ENCODE results near the gene LCN6. TPM values are rescaled to one million over a fixed set of nuclear protein-coding genes. Genes with fewer than 3 reads are reported as not detected.

LCN6 gene
- total and polyA plus RNA-seq, 10 of the 15 experiments (the other 5 are each of a cell fraction or from before 2014, with no cell fraction given): not detected

- TF ChIP-seq ZBTB33 (IDR thresholded peaks at IDR 0.05): no peak
Measured at GRCh38 chr9:136757751-136758140, 9.4 kb upstream of the LCN6 start (continued).

GRCh38 chr9:136757328-136757727 is 9.0 kb upstream of the LCN6 start:
- Histone ChIP-seq H3K4me2 (ENCODE audit: control insufficient read depth, insufficient read depth) (no peak overlapping the region), H4K20me1 (ENCODE audit: control insufficient read depth, insufficient read depth) (no peaks in the 10 kb centered on the region), H3K9me3 (replicated peaks; ENCODE audit: control insufficient read depth, insufficient read depth, low read length) (peaks cover 21% of the 10 kb centered on the region), H2AFZ (ENCODE audit: control insufficient read depth, low read depth, low read length) (no peak overlapping the region), H3K79me2 (ENCODE audit: control insufficient read depth, insufficient read depth, low read length) (no peaks in the 10 kb centered on the region), H3K27me3 (replicated peaks in 1 of 2; ENCODE audit: control insufficient read depth in 2 of 2, insufficient read depth in 2 of 2, low read length in 1 of 2) (0 out of 4 replicates have a peak, but pooled peaks cover 0 to 2% of the 10 kb centered on the region in 2 experiments), H3K9ac (ENCODE audit: control insufficient read depth, insufficient read depth, low read length) (no peak overlapping the region), H3K27ac (ENCODE audit: control insufficient read depth, insufficient read depth) (no peak overlapping the region), H3K4me3 (no peak overlapping the region), H3K4me1 (ENCODE audit: control insufficient read depth, insufficient read depth, low read length) (no peaks in the 10 kb centered on the region), H3K36me3 (ENCODE audit: control insufficient read depth in 2 of 2, insufficient read depth in 2 of 2, low read length in 1 of 2) (no peaks in the 10 kb centered on the region)
- BruUV-seq (replicated peaks): no TSS peak
- POLR2A ChIA-PET: no interaction called here
- SMC1A ChIA-PET (ENCODE audit: uncharacterized antibody, unreplicated experiment): interaction anchor here (1.5 kb wide), 1 partner anchor 30 kb away, joined by 3 read pairs; no protein-coding TSS in a partner anchor
- ATAC-seq (peak; percentile 7), DNase-seq (ENCODE audit: low read depth, low spot score) (no peak), FAIRE-seq (no peak)
- intact Hi-C loops (cut with micrococcal nuclease; ENCODE audit: unreplicated experiment): no loop called here
- CTCF ChIA-PET: interaction anchor here (1.0 to 2.3 kb wide), 4 partner anchors 15 to 86 kb away, joined by 3 to 8 read pairs (median 4); no protein-coding TSS in a partner anchor
- in situ Hi-C loops (cut with MboI): no loop called here
- RAD21 ChIA-PET (ENCODE audit: unreplicated experiment): no interaction called here
- 20% methylated on average over 19 of the region's 20 CpGs for WGBS (ENCODE audit: insufficient coverage, insufficient replicate concordance, low lambda C conversion rate, missing lambda C conversion rate)
- TF ChIP-seq RUNX3 (IDR thresholded peaks at IDR 0.05; ENCODE audit: low read length) (no peak), PRDM15 (CRISPR knock-in tag; IDR thresholded peaks at IDR 0.05) (no peak), NR2C2 (IDR thresholded peaks at IDR 0.05; ENCODE audit: borderline replicate concordance, control insufficient read depth, insufficient read length, low read depth) (no peak), PKNOX1 (IDR thresholded peaks at IDR 0.05) (no peak), NR2C1 (IDR thresholded peaks at IDR 0.05) (no peak), GATAD2B (conservative IDR thresholded peaks at IDR 0.05; ENCODE audit: low read depth) (no peak), BCL3 (IDR thresholded peaks at IDR 0.05; ENCODE audit: borderline replicate concordance, insufficient read depth, low read depth, low read length, poor library complexity, severe bottlenecking) (no peak), ATF3 (IDR thresholded peaks at IDR 0.05; ENCODE audit: borderline replicate concordance, extremely low read depth, low read depth, low read length) (no peak), TCF3 (IDR thresholded peaks at IDR 0.05; ENCODE audit: borderline replicate concordance, insufficient read depth, low read depth, low read length) (no peak), RFX5 (IDR thresholded peaks at IDR 0.05; ENCODE audit: low read depth, low read length) (no peak), PAX8 (IDR thresholded peaks at IDR 0.05) (no peak)
